SU-DHL-6 (cell line): Measurements from ENCODE around the gene ZNF536.

Experiments used
- H2AFZ ChIP-seq: fragments of 200-600 bp; sonication (generic); 2 replicates; pipeline ENCODE4 v1.6.1; 2014; ENCODE audit warnings: low read depth, mild to moderate bottlenecking, moderate library complexity, mixed read lengths, antibody characterized with exemption, low read length; ENCODE audit not compliant: severe bottlenecking
- H3F3A ChIP-seq: fragments of 200-600 bp; shearing (Covaris generic); 2 replicates; pipeline ENCODE4 v1.6.0; 2016; ENCODE audit warnings: antibody characterized with exemption, mild to moderate bottlenecking; ENCODE audit not compliant: insufficient read depth
- H3K27ac ChIP-seq: fragments of 200-600 bp; sonication (generic); 2 replicates; pipeline ENCODE4 v1.5.1; 2016; ENCODE audit warnings: low read depth, mild to moderate bottlenecking, low read length, moderate library complexity, mixed read lengths
- H3K27me3 ChIP-seq: fragments of 200-600 bp; sonication (generic), shearing (Covaris generic); 2 replicates; pipeline ENCODE4 v1.6.0; 2014; ENCODE audit warnings: mild to moderate bottlenecking, low read length
- H3K36me3 ChIP-seq: fragments of 200-600 bp; sonication (generic); 2 replicates; pipeline ENCODE4 v1.6.1; 2014; ENCODE audit warnings: mild to moderate bottlenecking, low read length, mixed read lengths
- H3K4me2 ChIP-seq: fragments of 300-600, 200-600 bp; shearing (Covaris generic), sonication (generic); 2 replicates; pipeline ENCODE4 v1.6.0; 2014; ENCODE audit warnings: low read length, low read depth, mild to moderate bottlenecking; ENCODE audit not compliant: poor library complexity, severe bottlenecking
- H3K4me3 ChIP-seq: fragments of 200-600 bp; sonication (generic); 2 replicates; pipeline ENCODE4 v1.5.1; 2014; ENCODE audit warnings: antibody characterized with exemption, low read length, mild to moderate bottlenecking, mixed read lengths; ENCODE audit not compliant: insufficient read depth, poor library complexity, severe bottlenecking
- H3K79me2 ChIP-seq: fragments of 200-600 bp; sonication (generic); 2 replicates; pipeline ENCODE4 v1.6.1; 2014; ENCODE audit warnings: mild to moderate bottlenecking, low read length, moderate library complexity; ENCODE audit not compliant: insufficient read depth
- H3K9ac ChIP-seq: fragments of 200-600 bp; sonication (generic); 2 replicates; pipeline ENCODE4 v1.7.0; 2014; ENCODE audit warnings: mild to moderate bottlenecking, low read length
- H3K9me2 ChIP-seq: fragments of 200-600 bp; sonication (generic); replicated peaks from 2 replicates; pipeline ENCODE4 v1.6.1; 2014; ENCODE audit warnings: low read length; ENCODE audit not compliant: insufficient read depth
- H3K9me3 ChIP-seq: fragments of 200-600 bp; sonication (generic); 2 replicates; pipeline ENCODE4 v1.6.1; 2014; ENCODE audit warnings: low read length, mixed read lengths; ENCODE audit not compliant: insufficient read depth
- H4K20me1 ChIP-seq: fragments of 200-600 bp; sonication (generic); 2 replicates; pipeline ENCODE4 v1.6.1; 2014; ENCODE audit warnings: low read depth, mild to moderate bottlenecking, antibody characterized with exemption, low read length, moderate library complexity, mixed read lengths
- CTCF ChIP-seq: fragments of 200-600 bp; sonication (generic); IDR thresholded peaks from one replicate; pipeline ENCODE4 v1.5.1; 2017; ENCODE audit warnings: antibody characterized with exemption, mild to moderate bottlenecking, low read length, moderate library complexity; ENCODE audit not compliant: insufficient read depth, poor library complexity, severe bottlenecking
- EZH2phosphoT487 ChIP-seq: fragments of 200-600 bp; sonication (generic), shearing (Covaris generic); conservative IDR thresholded peaks from 2 replicates; pipeline ENCODE4 v1.6.1; 2018; ENCODE audit warnings: mild to moderate bottlenecking, antibody characterized with exemption, low read length, moderate library complexity, mixed read lengths

Gene ZNF536

GRCh38 chr19:30421571-30421970 is 49.4 kb downstream of the ZNF536 start:
- H3K36me3 ChIP-seq: no peaks in the 10 kb centered on the region
- H2AFZ ChIP-seq: no peak overlapping the region
- H3K9ac ChIP-seq: no peak overlapping the region
- no peaks in the 10 kb centered on the region for H3F3A ChIP-seq
- H3K27ac ChIP-seq: no peak overlapping the region
- H3K9me2 ChIP-seq: no peaks in the 10 kb centered on the region
- H3K4me3 ChIP-seq: no peak overlapping the region
- no peaks in the 10 kb centered on the region for H4K20me1 ChIP-seq
- TF ChIP-seq EZH2phosphoT487 (no peak), CTCF (no peak)
- H3K9me3 ChIP-seq: no peaks in the 10 kb centered on the region
- no peak overlapping the region for H3K4me2 ChIP-seq
- no peaks in the 10 kb centered on the region for H3K27me3 ChIP-seq
- H3K79me2 ChIP-seq: no peaks in the 10 kb centered on the region

- Histone ChIP-seq H3K79me2 (no peaks in the 10 kb centered on the region), H3K4me3 (no peak overlapping the region), H4K20me1 (no peaks in the 10 kb centered on the region), H3K9ac (no peak overlapping the region), H3K9me3 (no peaks in the 10 kb centered on the region), H3K36me3 (no peaks in the 10 kb centered on the region), H3K27ac (no peak overlapping the region), H2AFZ (no peak overlapping the region), H3K9me2 (no peaks in the 10 kb centered on the region), H3F3A (no peaks in the 10 kb centered on the region), H3K4me2 (no peak overlapping the region), H3K27me3 (no peaks in the 10 kb centered on the region)
- no peak for TF ChIP-seq CTCF
- no peak for TF ChIP-seq EZH2phosphoT487
Measured at GRCh38 chr19:30423481-30423880, 51.3 kb downstream of the ZNF536 start.

- Histone ChIP-seq H3K4me2 (no peak overlapping the region), H3K4me3 (no peak overlapping the region), H3K27ac (no peak overlapping the region), H3K9ac (no peak overlapping the region), H3F3A (no peaks in the 10 kb centered on the region), H3K27me3 (no peaks in the 10 kb centered on the region), H3K79me2 (no peaks in the 10 kb centered on the region), H3K36me3 (no peaks in the 10 kb centered on the region), H4K20me1 (no peaks in the 10 kb centered on the region), H3K9me3 (no peaks in the 10 kb centered on the region), H3K9me2 (no peaks in the 10 kb centered on the region), H2AFZ (no peak overlapping the region)
- TF ChIP-seq CTCF: no peak
- TF ChIP-seq EZH2phosphoT487: no peak
Measured at GRCh38 chr19:30425885-30426838, 54.0 kb downstream of the ZNF536 start.
